ENCODE measurements around the gene MRGPRG.

The MRGPRG gene

GRCh38 chr11:3225826-3226750 lies 7.5 kb upstream of the MRGPRG start:
- DNase-seq (ENCODE audit: low read depth) = no peak

GRCh38 chr11:3225159-3225758 lies 6.6 kb upstream of the MRGPRG start:
- DNase-seq (ENCODE audit: low read depth) = no peak

GRCh38 chr11:3224401-3225057 lies 5.9 kb upstream of the MRGPRG start:
- DNase-seq (ENCODE audit: low read depth) = no peak

GRCh38 chr11:3223932-3224381 lies 5.3 kb upstream of the MRGPRG start:
- DNase-seq (ENCODE audit: low read depth) = no peak

- DNase-seq (ENCODE audit: low read depth) = no peak
Observed at GRCh38 chr11:3222941-3223915, 4.6 kb upstream of the MRGPRG start.

- DNase-seq (ENCODE audit: low read depth) = no peak
Observed at GRCh38 chr11:3222003-3222855, 3.6 kb upstream of the MRGPRG start.

GRCh38 chr11:3221408-3222002 lies 2.9 kb upstream of the MRGPRG start:
- no peak for DNase-seq (ENCODE audit: low read depth)

- DNase-seq (ENCODE audit: low read depth) = no peak
Observed at GRCh38 chr11:3220521-3221407, 2.2 kb upstream of the MRGPRG start.

- no peak for DNase-seq (ENCODE audit: low read depth)
Observed at GRCh38 chr11:3220101-3220500, 1.5 kb upstream of the MRGPRG start.

- DNase-seq (ENCODE audit: low read depth) = no peak
Observed at GRCh38 chr11:3219281-3219892, 774 bp upstream of the MRGPRG start.

- DNase-seq (ENCODE audit: low read depth) = no peak
Observed at GRCh38 chr11:3217818-3218482, 663 bp downstream of the MRGPRG start.

GRCh38 chr11:3216027-3216525 lies 2.5 kb downstream of the MRGPRG start:
- DNase-seq (ENCODE audit: low read depth) = no peak

GRCh38 chr11:3215346-3216026 lies 3.1 kb downstream of the MRGPRG start:
- DNase-seq (ENCODE audit: low read depth) = no peak

GRCh38 chr11:3214420-3214699 lies 4.3 kb downstream of the MRGPRG start:
- no peak for DNase-seq (ENCODE audit: low read depth)

GRCh38 chr11:3213659-3214419 lies 4.8 kb downstream of the MRGPRG start:
- no peak for DNase-seq (ENCODE audit: low read depth)

- no peak for DNase-seq (ENCODE audit: low read depth)
Observed at GRCh38 chr11:3208272-3208671, 10.3 kb downstream of the MRGPRG start.
